ENCODE measurements around the gene PRKAR1B.
"Not testable (repeated sequence)": the region's sequence is repeated elsewhere in the genome, so short reads cannot be mapped to it uniquely, and the experiment has no call there.

The PRKAR1B gene

DNA sequence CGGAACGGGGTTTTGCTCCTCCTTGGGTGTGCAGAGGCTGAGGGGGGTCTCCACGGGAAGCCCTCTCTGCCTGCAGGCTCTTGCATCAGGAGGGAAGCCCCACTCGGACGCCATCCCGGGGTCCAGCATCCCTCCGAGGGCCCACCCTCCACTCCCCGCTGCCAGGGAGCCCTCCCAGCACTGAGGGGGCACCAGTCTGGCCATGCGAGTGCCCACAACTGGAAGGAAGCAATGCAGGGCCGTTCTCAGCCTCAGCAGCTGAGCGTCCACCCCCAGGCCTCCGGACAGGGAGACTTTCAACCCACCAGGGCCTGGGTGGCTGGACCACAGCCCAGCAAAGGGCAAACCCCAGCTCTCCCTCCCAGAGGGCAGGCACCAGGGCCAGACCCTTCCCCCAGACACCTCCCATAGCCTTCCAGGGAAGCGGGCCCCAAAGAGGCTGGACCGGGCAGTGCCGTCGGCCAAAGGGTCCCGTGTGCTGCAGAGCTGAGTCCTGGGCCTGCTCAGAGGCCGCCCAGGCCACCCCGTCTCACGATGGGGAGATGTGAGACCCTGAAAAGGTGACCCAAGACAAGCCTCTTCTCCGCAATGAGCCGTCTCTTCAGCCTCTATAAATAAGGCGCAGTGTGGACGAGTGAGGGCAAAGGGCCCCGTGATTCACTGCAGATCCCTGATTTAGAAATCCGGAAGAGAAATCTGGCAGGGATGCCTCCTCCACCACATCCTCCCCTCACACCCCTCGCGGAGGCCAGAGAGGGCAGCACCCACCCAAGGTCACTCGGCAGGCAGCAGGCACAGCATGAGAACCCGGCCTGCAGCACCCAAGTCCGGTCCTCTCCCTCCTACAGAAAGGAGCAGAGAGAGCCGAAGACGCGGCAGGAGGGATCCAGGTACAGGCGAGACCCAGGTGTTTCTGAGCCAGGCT lies 82.4 kb downstream of the PRKAR1B start:
- DNase-seq (ENCODE audit: low spot score): no peak

- no peak for DNase-seq (ENCODE audit: low spot score)
Observed at GRCh38 chr7:641966-642365, 85.1 kb downstream of the PRKAR1B start.

DNA sequence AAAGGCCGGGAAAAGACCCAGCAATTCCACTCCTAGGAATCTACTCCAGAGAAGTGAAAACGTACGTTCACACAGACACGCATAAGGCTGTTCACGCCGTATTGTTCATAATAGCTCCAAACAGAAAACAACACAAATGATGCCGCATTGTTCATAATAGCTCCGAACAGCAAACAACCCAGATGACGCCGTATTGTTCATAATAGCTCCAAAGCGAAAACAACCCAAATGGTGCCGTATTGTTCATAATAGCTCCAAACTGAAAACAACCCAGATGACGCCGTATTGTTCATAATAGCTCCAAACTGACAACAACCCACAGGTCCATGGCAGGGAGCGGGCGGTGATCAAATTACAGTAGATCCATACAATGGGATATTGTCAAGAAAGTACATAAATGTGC lies 85.8 kb downstream of the PRKAR1B start:
- no peak for DNase-seq (ENCODE audit: low spot score)

- no peak for DNase-seq (ENCODE audit: low spot score)
Observed at GRCh38 chr7:638256-639011, 88.6 kb downstream of the PRKAR1B start.

- no peak for DNase-seq (ENCODE audit: low spot score)
Observed at GRCh38 chr7:637826-638225, 89.3 kb downstream of the PRKAR1B start.

DNA sequence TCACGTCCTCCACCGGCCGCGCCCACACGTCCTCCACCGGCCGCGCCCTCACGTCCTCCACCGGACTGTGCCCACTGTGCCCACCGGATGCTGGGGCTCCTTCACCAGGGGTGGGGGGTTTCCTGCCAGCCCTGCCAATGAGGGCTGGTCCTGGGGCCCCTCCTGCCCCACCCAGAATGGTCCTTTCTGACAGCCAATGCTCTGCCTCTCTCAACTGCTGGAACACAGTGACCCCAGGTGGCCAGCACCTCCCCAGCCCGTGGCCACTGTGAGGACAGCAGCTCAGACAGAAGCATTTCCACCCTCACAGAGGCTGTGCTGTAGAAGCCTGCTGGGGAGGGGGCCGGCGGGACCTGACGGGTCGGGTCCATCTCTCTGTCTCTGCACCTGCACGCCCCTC lies 90.7 kb downstream of the PRKAR1B start:
- DNase-seq (ENCODE audit: low spot score): peak; percentile 70

DNA sequence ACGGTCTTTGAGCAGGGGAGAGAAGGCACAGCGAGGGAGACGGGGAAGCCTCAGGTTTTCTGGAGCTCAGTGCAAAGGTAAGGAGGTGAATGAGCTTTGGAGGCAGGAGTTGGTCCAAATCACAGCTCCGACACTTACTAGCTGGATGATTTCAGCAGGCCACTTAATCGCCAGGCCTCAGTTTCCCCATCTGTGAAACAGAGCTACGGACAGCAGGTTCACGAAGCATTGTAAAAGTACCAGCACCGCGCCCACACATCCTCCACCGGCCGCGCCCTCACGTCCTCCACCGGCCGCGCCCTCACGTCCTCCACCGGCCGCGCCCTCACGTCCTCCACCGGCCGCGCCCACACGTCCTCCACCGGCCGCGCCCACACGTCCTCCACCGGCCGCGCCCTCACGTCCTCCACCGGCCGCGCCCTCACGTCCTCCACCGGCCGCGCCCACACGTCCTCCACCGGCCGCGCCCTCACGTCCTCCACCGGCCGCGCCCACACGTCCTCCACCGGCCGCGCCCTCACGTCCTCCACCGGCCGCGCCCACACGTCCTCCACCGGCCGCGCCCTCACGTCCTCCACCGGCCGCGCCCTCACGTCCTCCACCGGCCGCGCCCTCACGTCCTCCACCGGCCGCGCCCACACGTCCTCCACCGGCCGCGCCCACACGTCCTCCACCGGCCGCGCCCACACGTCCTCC lies 91.2 kb downstream of the PRKAR1B start:
- not testable (repeated sequence) for DNase-seq (ENCODE audit: low spot score)

DNA sequence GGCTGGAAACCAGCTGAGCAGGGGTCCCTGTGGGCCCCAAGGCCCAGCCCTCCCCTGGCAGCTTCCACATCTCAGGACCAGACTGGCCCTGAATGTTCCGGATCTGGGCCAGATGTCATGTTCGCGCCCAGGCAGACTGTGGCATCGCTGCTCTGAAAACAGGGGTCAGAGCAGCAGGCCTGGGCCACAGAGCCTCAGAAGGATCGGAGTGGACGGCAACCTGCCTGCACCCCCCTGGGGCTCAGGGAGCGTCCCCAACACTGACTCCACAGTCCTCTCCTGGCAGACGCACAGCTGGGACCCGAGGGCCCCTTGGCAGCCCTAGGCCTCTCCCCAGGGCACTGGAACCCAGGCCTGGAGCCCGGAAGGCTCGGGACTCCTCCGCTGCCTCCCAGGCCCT lies 91.9 kb downstream of the PRKAR1B start:
- DNase-seq (ENCODE audit: low spot score): no peak

GRCh38 chr7:633381-634018 lies 93.6 kb downstream of the PRKAR1B start:
- DNase-seq (ENCODE audit: low spot score): no peak

DNA sequence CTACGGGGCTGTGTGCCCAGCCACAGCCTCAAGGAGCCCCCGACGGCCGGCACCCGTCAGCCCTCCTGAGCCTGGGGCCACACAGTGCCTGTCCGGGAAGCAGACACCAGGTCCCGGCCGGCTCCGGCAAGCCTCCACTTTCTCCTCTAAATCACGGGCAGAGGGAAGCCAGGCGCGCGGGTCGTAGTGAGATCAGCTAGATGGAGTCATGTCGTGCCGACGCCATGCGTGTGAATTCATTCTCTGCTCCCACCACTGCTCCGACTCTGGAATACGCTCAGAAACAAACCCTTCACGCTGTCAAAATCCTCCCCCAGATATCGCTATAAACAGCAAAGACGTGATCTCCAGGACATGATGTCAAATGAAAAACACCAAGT lies 94.3 kb downstream of the PRKAR1B start:
- DNase-seq (ENCODE audit: low spot score): no peak

GRCh38 chr7:631964-632830 lies 94.9 kb downstream of the PRKAR1B start:
- DNase-seq (ENCODE audit: low spot score): no peak

DNA sequence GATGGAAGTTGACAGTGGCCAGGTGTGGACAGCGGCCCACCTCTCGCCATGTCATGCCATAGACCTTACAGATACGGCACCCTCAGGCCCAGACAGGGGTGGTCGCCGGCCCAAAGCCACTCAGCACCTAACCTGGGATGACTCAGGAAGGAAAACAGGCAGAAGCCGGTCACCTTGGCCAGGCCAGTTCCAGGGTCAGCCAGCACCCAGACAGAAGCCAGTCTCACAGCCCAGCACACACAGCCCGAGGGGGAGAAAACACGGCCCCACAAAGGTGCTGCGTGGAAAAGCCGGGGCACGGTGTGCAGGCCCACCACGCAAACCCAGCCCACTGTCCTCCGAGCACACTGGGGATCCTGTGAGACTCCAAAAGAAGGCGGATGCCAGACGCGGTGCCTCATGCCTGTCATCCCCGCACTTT lies 95.8 kb downstream of the PRKAR1B start:
- no peak for DNase-seq (ENCODE audit: low spot score)

- no peak for DNase-seq (ENCODE audit: low spot score)
Observed at GRCh38 chr7:630539-630938, 96.5 kb downstream of the PRKAR1B start.

- no peak for DNase-seq (ENCODE audit: low spot score)
Observed at GRCh38 chr7:630111-630511, 97.0 kb downstream of the PRKAR1B start.

DNA sequence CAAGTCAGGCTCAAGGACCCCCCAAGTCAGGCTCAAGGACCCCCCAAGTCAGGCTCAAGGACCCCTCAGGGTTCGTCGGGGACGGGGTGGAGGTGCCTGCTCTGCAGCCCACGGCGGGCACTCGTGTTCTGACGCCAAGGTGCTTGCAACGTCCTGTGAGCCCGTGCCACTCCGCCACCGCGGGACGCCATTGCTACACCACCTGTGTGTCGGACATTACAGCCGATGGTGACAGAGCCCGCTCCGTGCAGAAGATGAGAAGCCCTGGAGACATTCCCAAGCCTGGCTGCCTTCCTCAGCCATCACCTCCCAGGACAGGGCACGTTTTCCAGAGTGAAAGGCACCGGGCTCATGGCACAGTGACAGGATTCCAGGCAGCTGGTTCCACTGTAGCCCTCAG lies 98.3 kb downstream of the PRKAR1B start:
- DNase-seq (ENCODE audit: low spot score): no peak

GRCh38 chr7:628402-628763 lies 98.7 kb downstream of the PRKAR1B start:
- DNase-seq (ENCODE audit: low spot score): no peak

- no peak for DNase-seq (ENCODE audit: low spot score)
Observed at GRCh38 chr7:627661-628401, 99.2 kb downstream of the PRKAR1B start.

DNA sequence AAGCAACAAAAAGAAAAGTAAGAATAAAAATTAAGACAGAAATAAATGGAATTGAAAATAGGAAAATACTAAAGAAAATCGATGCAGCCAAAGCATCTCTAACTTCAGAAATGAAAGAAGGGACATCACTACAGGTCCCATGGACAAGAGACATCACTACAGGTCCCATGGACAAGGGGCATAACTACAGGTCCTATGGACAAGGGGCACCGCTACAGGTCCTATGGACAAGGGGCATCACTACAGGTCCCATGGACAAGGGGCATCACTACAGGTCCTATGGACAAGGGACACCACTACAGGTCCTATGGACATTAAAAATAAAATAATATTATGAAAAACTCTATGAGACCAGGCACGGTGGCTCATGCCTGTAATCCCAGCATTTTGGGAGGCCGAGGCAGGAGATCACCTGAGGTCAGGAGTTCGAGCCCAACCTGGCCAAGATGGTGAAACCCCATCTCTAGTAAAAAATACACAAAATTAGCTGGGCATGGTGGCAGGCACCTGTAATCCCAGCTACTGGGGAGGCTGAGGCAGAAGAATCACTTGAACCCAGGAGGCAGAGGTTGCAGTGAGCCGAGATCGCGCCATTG lies 101.6 kb downstream of the PRKAR1B start:
- no peak for DNase-seq (ENCODE audit: low spot score)

- no peak for DNase-seq (ENCODE audit: low spot score)
Observed at GRCh38 chr7:623464-623863, 103.6 kb downstream of the PRKAR1B start.
